HepG2 (cell line): Measurements from ENCODE around the gene LAMA5. TPM values are rescaled to one million over a fixed set of nuclear protein-coding genes. Genes with fewer than 3 reads are reported as not detected.

Experiments
- ATAC-seq: fragments of 200-7000 bp; cut with Tn5 transposase; 3 replicates; pipeline ENCODE4 v1.9.1; 2020; ENCODE audit warnings: mild to moderate bottlenecking, moderate library complexity
- BruUV-seq: library from RNA; stranded (reverse); fragments of 400-500 nt; replicated peaks from 2 replicates; lab custom pipeline; 2021; lab: Mats Ljungman, UMichigan
- CTCF ChIA-PET: fragments of 300-600 bp; formaldehyde crosslinking; extraction: SDS; loops from one replicate; lab custom pipeline; 2021; ENCODE audit warnings: low total read pairs, inconsistent platforms, low intra/inter-chr PET ratio; lab: Yijun Ruan, JAX
- POLR2A ChIA-PET: fragments of 350-600 bp; sonication (Branson Sonifier 250); formaldehyde crosslinking; loops from one replicate; lab custom pipeline; 2020; ENCODE audit warnings: antibody characterized with exemption, inconsistent platforms; lab: Yijun Ruan, JAX
- DNase-seq: peaks from one replicate; pipeline ENCODE4 v3.0.0-alpha.2; 2015; ENCODE audit warnings: low spot score
- FAIRE-seq: peaks from 3 replicates; lab custom pipeline; 2011; peaks lifted over from hg19 to GRCh38; lab: Jason Lieb, UNC
- H2AFZ ChIP-seq: one replicate; pipeline ENCODE4 v1.6.1; 2011; ENCODE audit warnings: low read length, inconsistent platforms
- H3K27ac ChIP-seq: fragments of 300-600 bp; 3 replicates; pipeline ENCODE4 v1.8.0; 2011; ENCODE audit warnings: mixed run types, mild to moderate bottlenecking, mixed read lengths, low read length, inconsistent platforms; ENCODE audit not compliant: insufficient read depth; ENCODE audit errors: extremely low read length
- H3K27me3 ChIP-seq, 2 experiments: fragments of 200-600 bp in 1 of 2; 2 replicates in 1 of 2; 3 replicates in 1 of 2; pipeline versions ENCODE4 v1.6.0 to v1.8.0; 2011; ENCODE audit warnings: low read length in 2 of 2, mild to moderate bottlenecking in 2 of 2, moderate library complexity in 2 of 2, inconsistent platforms in 1 of 2; ENCODE audit not compliant: insufficient read depth in 2 of 2, control insufficient read depth in 1 of 2
- H3K36me3 ChIP-seq, 2 experiments: fragments of 200-600 bp in 1 of 2; replicated peaks in 1 of 2; 2 replicates in 1 of 2; 3 replicates in 1 of 2; pipeline versions ENCODE4 v1.5.1 to v1.8.0; 2011; ENCODE audit warnings: low read length in 2 of 2, inconsistent platforms in 1 of 2; ENCODE audit not compliant: insufficient read depth in 2 of 2, control insufficient read depth in 1 of 2
- H3K4me1 ChIP-seq: 2 replicates; pipeline ENCODE4 v1.5.1; 2012; ENCODE audit warnings: low read length, inconsistent platforms; ENCODE audit not compliant: insufficient read depth
- H3K4me2 ChIP-seq: 2 replicates; pipeline ENCODE4 v1.6.0; 2011; ENCODE audit warnings: low read depth, low read length, inconsistent platforms
- H3K4me3 ChIP-seq, 3 experiments: fragments of 200-600 bp in 1 of 3; sonication (generic), shearing (Covaris generic) in 1 of 3; replicated peaks in 1 of 3; 2 replicates each; pipeline ENCODE4 v1.5.1; 2011 to 2016; ENCODE audit warnings: low read length in 3 of 3, inconsistent platforms in 2 of 3, low read depth in 2 of 3, mild to moderate bottlenecking in 2 of 3, control low read depth in 1 of 3, mixed read lengths in 1 of 3; ENCODE audit not compliant: insufficient read depth in 1 of 3
- H3K79me2 ChIP-seq: one replicate; pipeline ENCODE4 v1.6.1; 2011; ENCODE audit warnings: low read length, inconsistent platforms; ENCODE audit not compliant: insufficient read depth
- H3K9ac ChIP-seq: 2 replicates; pipeline ENCODE4 v1.6.0; 2011; ENCODE audit warnings: mild to moderate bottlenecking, low read depth, low read length, inconsistent platforms; ENCODE audit not compliant: insufficient read depth
- H3K9me3 ChIP-seq: 2 replicates; pipeline ENCODE4 v1.5.1; 2012; ENCODE audit warnings: mild to moderate bottlenecking, low read length
- H4K20me1 ChIP-seq: 2 replicates; pipeline ENCODE4 v1.6.0; 2011; ENCODE audit warnings: inconsistent platforms, mild to moderate bottlenecking, low read length, moderate library complexity; ENCODE audit not compliant: insufficient read depth
- BHLHE40 ChIP-seq: IDR thresholded peaks from 2 replicates; pipeline ENCODE4 v1.6.1; 2011; ENCODE audit warnings: low read length, improper control_type of control experiment
- GABPB1 ChIP-seq: IDR thresholded peaks from 2 replicates; pipeline ENCODE4 v1.6.1; 2016; ENCODE audit warnings: mild to moderate bottlenecking, missing genetic modification reagents, moderate library complexity, missing compliant biosample characterization
- HDAC6 ChIP-seq: fragments of 200-600 bp; sonication (generic); IDR thresholded peaks from 2 replicates; pipeline ENCODE4 v1.7.0; 2017; ENCODE audit warnings: mild to moderate bottlenecking, antibody characterized with exemption, low read length, low read depth
- HOXA9 ChIP-seq: sonication (generic); formaldehyde crosslinking; IDR thresholded peaks from 2 replicates; pipeline ENCODE4 v1.8.1; 2022; ENCODE audit warnings: missing genetic modification reagents, mild to moderate bottlenecking, moderate library complexity, borderline replicate concordance
- JDP2 ChIP-seq: sonication (generic); formaldehyde crosslinking; IDR thresholded peaks from 2 replicates; pipeline ENCODE4 v1.8.1; 2022; ENCODE audit warnings: missing genetic modification reagents, borderline replicate concordance
- KLF11 ChIP-seq: IDR thresholded peaks from 2 replicates; pipeline ENCODE4 v1.6.1; 2016; ENCODE audit warnings: missing compliant biosample characterization
- MIXL1 ChIP-seq: IDR thresholded peaks from 2 replicates; pipeline ENCODE4 v1.6.1; 2016
- MYC ChIP-seq: sonication (generic); formaldehyde crosslinking; IDR thresholded peaks from 2 replicates; pipeline ENCODE4 v1.9.0; 2021; ENCODE audit warnings: missing genetic modification reagents, borderline replicate concordance
- RAD21 ChIP-seq: fragments of 450-650 bp; formaldehyde crosslinking; IDR thresholded peaks from 2 replicates; pipeline ENCODE4 v1.5.0; 2020; ENCODE audit warnings: mild to moderate bottlenecking
- REPIN1 ChIP-seq: sonication (generic); formaldehyde crosslinking; IDR thresholded peaks from 2 replicates; pipeline ENCODE4 v1.8.0; 2022; ENCODE audit warnings: missing genetic modification reagents, low read depth, mild to moderate bottlenecking, borderline replicate concordance
- ZBTB33 ChIP-seq: sonication (generic); formaldehyde crosslinking; IDR thresholded peaks from 2 replicates; pipeline ENCODE4 v1.4.0; 2020; ENCODE audit warnings: missing genetic modification reagents
- ZFP37 ChIP-seq: sonication (generic); formaldehyde crosslinking; IDR thresholded peaks from 2 replicates; pipeline ENCODE4 v1.4.0; 2020; ENCODE audit warnings: missing genetic modification reagents, borderline replicate concordance
- ZFP90 ChIP-seq: sonication (generic); formaldehyde crosslinking; IDR thresholded peaks from 2 replicates; pipeline ENCODE4 v1.8.0; 2022; ENCODE audit warnings: missing genetic modification reagents, mild to moderate bottlenecking, inconsistent platforms, borderline replicate concordance
- ZNF274 ChIP-seq: sonication (generic); formaldehyde crosslinking; IDR thresholded peaks from 2 replicates; pipeline ENCODE4 v1.5.1; 2020; ENCODE audit warnings: mild to moderate bottlenecking, missing genetic modification reagents
- ZNF292 ChIP-seq: sonication (generic); formaldehyde crosslinking; IDR thresholded peaks from 2 replicates; pipeline ENCODE4 v1.8.1; 2022; ENCODE audit warnings: mild to moderate bottlenecking, low read depth, missing genetic modification reagents, borderline replicate concordance
- WGBS: methylation state at CpG from one replicate; pipeline ENCODE4 v1.1.6; 2017; ENCODE audit warnings: low lambda C conversion rate; 5-methylcytosine and 5-hydroxymethylcytosine counted together
- in situ Hi-C: cut with HindIII; loops from 2 replicates; pipeline ENCODE4 v1.10.0; 2017; ENCODE audit warnings: low pct_unique_long_range_greater_than_20kb; ENCODE audit not compliant: extremely low pct_ligation_motif_present
- intact Hi-C: fragments of 100-400 bp; cut with micrococcal nuclease; formaldehyde crosslinking; loops from one replicate; pipeline ENCODE4 v1.10.0; 2022; ENCODE audit not compliant: unreplicated experiment
- polyA plus RNA-seq, 8 experiments: library from polyadenylated mRNA; depleted of rRNA in 3 of 8; stranded (reverse) in 7 of 8; unstranded in 1 of 8; fragments of >200 nt; fragmentation: Illumina TruSeq in 4 of 8; extraction: Trizol in 4 of 8; gene quantifications; 2 replicates each; pipeline versions ENCODE4 v1.2.1 to v1.2.3, GENCODE V29; 2011 to 2016; ENCODE audit warnings: low read depth in 4 of 8, missing spikeins in 1 of 8, mixed read lengths in 1 of 8; ENCODE audit not compliant: insufficient read depth in 1 of 8
- total RNA-seq, 5 experiments: library from RNA; depleted of rRNA; stranded (reverse); fragments of >200 nt; fragmentation: Illumina TruSeq; extraction: Trizol; gene quantifications; 2 replicates each; pipeline ENCODE4 v1.2.3, GENCODE V29; 2016; ENCODE audit warnings: low read depth in 1 of 5
- TF ChIP-seq, protein P1 (sequence below): sonication (generic); formaldehyde crosslinking; IDR thresholded peaks from 2 replicates; pipeline ENCODE4 v1.5.0; 2020; ENCODE audit warnings: missing genetic modification reagents
- TF ChIP-seq, protein P2 (sequence below): sonication (generic); formaldehyde crosslinking; IDR thresholded peaks from 2 replicates; pipeline ENCODE4 v1.4.0; 2020; ENCODE audit warnings: missing genetic modification reagents
- TF ChIP-seq, protein P3 (sequence below): sonication (generic); formaldehyde crosslinking; IDR thresholded peaks from 2 replicates; pipeline ENCODE4 v1.4.0; 2020; ENCODE audit warnings: missing genetic modification reagents

LAMA5 gene
- total and polyA plus RNA-seq, 2 of the 13 experiments (the other 11 are each of a cell fraction or from before 2014, with no cell fraction given): 21.0 to 44.7 TPM

DNA sequence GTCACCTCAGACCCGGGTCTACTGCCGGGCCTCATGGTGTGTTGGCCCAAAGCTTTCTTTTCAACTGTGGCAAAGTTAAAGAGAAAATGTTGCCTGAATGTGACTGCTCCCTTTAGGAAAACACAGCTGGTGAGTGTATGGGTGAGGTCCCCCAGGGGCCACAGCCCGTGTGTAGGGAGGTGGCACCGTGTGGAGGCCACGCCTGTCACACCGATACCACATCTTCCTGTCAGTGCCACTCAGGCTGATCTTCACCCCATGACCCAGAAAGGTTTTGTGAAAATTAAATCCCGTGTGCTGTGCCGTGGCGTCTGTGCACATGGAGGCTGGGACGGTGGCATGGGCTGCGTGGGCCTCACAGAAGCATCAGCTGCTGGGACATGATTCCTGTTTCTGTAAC lies 75.0 kb downstream of the LAMA5 start:
- Histone ChIP-seq H3K27ac (no peak overlapping the region), H3K79me2 (no peaks in the 10 kb centered on the region), H3K4me3 (no peak overlapping the region), H2AFZ (no peak overlapping the region), H3K27me3 (no peaks in the 10 kb centered on the region), H3K4me2 (no peak overlapping the region), H4K20me1 (no peaks in the 10 kb centered on the region), H3K9ac (no peak overlapping the region), H3K4me1 (peaks cover 1% of the 10 kb centered on the region), H3K36me3 (peaks cover 35 to 58% of the 10 kb centered on the region in 2 experiments), H3K9me3 (no peaks in the 10 kb centered on the region)
- 94% methylated on average over 11 of the region's 11 CpGs for WGBS
- in situ Hi-C loops (no loop called here), intact Hi-C loops (no loop called here)
- no peak for DNase-seq
- ATAC-seq: no peak
- BruUV-seq: no TSS peak
- ChIA-PET CTCF (no interaction called here), POLR2A (no interaction called here)
- no peak for FAIRE-seq
- TF ChIP-seq JDP2 (CRISPR knock-in tag): no peak
- TF ChIP-seq BHLHE40: no peak
- TF ChIP-seq MYC: no peak
- no peak for TF ChIP-seq GABPB1
- no peak for TF ChIP-seq KLF11 (CRISPR knock-in tag)
- TF ChIP-seq, protein P1, sequence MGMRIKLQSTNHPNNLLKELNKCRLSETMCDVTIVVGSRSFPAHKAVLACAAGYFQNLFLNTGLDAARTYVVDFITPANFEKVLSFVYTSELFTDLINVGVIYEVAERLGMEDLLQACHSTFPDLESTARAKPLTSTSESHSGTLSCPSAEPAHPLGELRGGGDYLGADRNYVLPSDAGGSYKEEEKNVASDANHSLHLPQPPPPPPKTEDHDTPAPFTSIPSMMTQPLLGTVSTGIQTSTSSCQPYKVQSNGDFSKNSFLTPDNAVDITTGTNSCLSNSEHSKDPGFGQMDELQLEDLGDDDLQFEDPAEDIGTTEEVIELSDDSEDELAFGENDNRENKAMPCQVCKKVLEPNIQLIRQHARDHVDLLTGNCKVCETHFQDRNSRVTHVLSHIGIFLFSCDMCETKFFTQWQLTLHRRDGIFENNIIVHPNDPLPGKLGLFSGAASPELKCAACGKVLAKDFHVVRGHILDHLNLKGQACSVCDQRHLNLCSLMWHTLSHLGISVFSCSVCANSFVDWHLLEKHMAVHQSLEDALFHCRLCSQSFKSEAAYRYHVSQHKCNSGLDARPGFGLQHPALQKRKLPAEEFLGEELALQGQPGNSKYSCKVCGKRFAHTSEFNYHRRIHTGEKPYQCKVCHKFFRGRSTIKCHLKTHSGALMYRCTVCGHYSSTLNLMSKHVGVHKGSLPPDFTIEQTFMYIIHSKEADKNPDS: no peak
- TF ChIP-seq ZNF274 (CRISPR knock-in tag): no peak
- TF ChIP-seq, protein P2, sequence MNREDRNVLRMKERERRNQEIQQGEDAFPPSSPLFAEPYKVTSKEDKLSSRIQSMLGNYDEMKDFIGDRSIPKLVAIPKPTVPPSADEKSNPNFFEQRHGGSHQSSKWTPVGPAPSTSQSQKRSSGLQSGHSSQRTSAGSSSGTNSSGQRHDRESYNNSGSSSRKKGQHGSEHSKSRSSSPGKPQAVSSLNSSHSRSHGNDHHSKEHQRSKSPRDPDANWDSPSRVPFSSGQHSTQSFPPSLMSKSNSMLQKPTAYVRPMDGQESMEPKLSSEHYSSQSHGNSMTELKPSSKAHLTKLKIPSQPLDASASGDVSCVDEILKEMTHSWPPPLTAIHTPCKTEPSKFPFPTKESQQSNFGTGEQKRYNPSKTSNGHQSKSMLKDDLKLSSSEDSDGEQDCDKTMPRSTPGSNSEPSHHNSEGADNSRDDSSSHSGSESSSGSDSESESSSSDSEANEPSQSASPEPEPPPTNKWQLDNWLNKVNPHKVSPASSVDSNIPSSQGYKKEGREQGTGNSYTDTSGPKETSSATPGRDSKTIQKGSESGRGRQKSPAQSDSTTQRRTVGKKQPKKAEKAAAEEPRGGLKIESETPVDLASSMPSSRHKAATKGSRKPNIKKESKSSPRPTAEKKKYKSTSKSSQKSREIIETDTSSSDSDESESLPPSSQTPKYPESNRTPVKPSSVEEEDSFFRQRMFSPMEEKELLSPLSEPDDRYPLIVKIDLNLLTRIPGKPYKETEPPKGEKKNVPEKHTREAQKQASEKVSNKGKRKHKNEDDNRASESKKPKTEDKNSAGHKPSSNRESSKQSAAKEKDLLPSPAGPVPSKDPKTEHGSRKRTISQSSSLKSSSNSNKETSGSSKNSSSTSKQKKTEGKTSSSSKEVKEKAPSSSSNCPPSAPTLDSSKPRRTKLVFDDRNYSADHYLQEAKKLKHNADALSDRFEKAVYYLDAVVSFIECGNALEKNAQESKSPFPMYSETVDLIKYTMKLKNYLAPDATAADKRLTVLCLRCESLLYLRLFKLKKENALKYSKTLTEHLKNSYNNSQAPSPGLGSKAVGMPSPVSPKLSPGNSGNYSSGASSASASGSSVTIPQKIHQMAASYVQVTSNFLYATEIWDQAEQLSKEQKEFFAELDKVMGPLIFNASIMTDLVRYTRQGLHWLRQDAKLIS (CRISPR knock-in tag): no peak
- TF ChIP-seq ZBTB33 (CRISPR knock-in tag): no peak
- no peak for TF ChIP-seq RAD21
- no peak for TF ChIP-seq ZFP37
- TF ChIP-seq, protein P3, sequence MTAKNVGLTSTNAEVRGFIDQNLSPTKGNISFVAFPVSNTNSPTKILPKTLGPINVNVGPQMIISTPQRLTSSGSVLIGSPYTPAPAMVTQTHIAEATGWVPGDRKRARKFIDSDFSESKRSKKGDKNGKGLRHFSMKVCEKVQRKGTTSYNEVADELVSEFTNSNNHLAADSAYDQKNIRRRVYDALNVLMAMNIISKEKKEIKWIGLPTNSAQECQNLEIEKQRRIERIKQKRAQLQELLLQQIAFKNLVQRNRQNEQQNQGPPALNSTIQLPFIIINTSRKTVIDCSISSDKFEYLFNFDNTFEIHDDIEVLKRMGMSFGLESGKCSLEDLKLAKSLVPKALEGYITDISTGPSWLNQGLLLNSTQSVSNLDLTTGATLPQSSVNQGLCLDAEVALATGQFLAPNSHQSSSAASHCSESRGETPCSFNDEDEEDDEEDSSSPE (CRISPR knock-in tag): no peak
- no peak for TF ChIP-seq MIXL1 (CRISPR knock-in tag)
- TF ChIP-seq REPIN1 (CRISPR knock-in tag): no peak
- TF ChIP-seq ZNF292 (CRISPR knock-in tag): no peak
- TF ChIP-seq ZFP90 (CRISPR knock-in tag): no peak
- no peak for TF ChIP-seq HOXA9 (CRISPR knock-in tag)
- no peak for TF ChIP-seq HDAC6
